GM18507 (cell line): ENCODE measurements around the gene SOX9.
"Not testable (repeated sequence)": the region's sequence is repeated elsewhere in the genome, so short reads cannot be mapped to it uniquely, and the experiment has no call there.

Source experiments
- DNase-seq: peaks from one replicate; pipeline ENCODE4 v3.0.0; 2011; ENCODE audit warnings: low read depth; ENCODE audit not compliant: insufficient read length; ENCODE audit errors: extremely low spot score
- FAIRE-seq: peaks from 2 replicates; lab custom pipeline; 2011; peaks lifted over from hg19 to GRCh38; lab: Jason Lieb, UNC

SOX9 gene

GRCh38 chr17:72110231-72110941 lies 10.4 kb upstream of the SOX9 start:
- no peak for FAIRE-seq
- DNase-seq: no peak

- DNase-seq: no peak
- no peak for FAIRE-seq
Measured at GRCh38 chr17:72110942-72111318, 9.9 kb upstream of the SOX9 start.

GRCh38 chr17:72111336-72111923 lies 9.4 kb upstream of the SOX9 start:
- DNase-seq (no peak), FAIRE-seq (no peak)

GRCh38 chr17:72111926-72112325 lies 8.9 kb upstream of the SOX9 start:
- DNase-seq, FAIRE-seq: not testable (repeated sequence)

DNA sequence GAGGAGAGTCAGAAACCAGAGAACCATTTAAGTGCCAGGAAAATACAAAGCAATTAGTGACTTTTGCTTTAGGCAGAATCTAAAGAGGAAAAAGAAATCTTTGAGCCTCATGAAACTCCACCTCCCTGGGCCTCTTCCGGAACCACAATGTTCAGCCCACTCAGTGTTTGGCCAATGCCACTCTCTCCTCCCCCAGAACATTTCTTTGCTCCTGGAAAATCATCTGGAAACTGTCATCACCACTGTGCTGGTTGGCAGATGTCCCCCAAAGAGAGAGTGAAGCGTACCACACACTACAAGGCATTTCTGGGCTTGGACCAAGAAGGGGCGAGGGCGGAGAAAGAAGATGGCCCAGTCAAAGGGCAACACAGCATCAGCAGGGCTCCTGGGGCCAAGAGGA lies 7.1 kb upstream of the SOX9 start:
- DNase-seq (no peak), FAIRE-seq (no peak)

GRCh38 chr17:72115781-72116525 lies 4.9 kb upstream of the SOX9 start:
- DNase-seq (no peak), FAIRE-seq (no peak)

DNA sequence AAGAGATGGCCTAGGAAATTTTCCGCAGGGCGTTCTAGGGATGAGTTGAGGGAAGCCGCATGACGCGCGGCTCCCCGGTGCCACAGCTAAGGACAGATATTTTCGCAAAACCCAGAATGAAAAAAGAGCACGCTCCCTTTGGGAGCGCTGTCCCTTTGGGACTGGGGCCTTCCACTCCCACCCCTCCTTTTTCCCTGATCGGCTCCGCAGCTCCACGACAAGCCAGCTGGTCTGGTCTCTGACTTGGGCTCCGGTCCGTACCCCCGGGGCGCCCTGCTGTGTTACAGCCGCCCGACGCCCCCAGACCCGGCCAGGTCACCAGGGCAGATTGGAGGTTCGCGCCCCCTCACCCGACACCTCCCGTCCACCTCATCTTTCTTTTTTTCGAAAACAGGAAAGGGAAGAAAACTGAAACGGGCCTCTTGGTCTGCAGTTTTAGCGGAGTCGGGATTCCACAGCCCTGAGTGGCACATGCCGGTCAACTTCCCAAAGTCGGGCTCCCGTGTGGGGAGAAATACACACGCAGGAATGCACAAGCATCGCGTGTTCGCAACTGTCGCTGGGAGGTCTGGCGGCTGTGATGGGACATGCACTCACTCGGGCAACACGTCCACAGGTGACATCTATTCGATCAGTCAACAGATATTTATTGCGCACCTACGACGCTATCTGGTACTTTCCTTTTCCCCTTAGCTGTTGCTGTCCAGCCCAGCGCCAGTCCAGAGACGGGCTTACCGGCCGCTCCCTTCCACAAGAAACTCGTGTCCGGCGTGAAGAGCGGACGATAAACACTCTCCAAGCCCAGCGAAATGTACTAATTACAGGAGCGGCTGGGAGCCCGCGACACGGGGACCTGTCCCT lies 3.9 kb upstream of the SOX9 start:
- FAIRE-seq (no peak), DNase-seq (no peak)

DNA sequence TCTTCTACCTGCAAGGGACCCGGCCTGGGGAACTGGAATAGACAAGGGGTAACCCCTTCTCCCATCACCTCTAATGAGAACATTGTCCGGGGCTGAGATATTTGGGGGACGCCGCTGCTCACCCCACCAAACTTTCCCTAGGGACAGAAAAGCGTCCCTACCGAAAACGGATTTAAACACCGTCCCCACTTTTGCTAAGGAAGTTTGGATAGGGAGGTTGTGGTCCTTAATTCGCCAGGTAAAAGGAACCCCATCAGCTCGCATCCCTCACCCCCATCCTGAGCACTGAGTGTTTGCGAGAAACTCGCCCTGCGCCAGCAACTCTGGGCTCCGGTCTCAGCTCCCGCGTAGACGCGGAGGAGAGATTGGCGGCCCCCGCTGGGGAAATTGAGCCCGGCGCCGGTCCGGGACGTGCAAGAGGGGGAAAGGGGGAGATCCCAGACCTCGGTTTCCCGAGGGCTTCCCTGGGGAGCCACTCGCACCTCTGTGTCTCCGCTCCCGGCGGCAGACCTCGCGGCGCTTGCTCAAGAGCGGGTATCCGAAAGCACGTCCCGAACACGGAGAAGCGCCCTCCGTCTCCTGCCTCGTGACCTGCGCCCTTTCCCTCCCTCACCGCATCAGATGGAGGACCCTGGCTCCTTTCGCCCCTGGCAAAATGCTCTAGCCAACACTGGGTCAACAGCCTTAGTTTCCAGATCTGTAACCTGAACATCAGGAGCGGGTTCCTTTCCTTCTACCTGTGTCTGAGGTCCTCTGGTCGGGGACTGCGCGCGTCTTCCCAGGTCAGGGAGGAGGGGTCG lies 3.1 kb upstream of the SOX9 start:
- FAIRE-seq (no peak), DNase-seq (no peak)

- FAIRE-seq (peak; percentile 62), DNase-seq (no peak)
Measured at GRCh38 chr17:72118335-72119076, 2.3 kb upstream of the SOX9 start.

DNA sequence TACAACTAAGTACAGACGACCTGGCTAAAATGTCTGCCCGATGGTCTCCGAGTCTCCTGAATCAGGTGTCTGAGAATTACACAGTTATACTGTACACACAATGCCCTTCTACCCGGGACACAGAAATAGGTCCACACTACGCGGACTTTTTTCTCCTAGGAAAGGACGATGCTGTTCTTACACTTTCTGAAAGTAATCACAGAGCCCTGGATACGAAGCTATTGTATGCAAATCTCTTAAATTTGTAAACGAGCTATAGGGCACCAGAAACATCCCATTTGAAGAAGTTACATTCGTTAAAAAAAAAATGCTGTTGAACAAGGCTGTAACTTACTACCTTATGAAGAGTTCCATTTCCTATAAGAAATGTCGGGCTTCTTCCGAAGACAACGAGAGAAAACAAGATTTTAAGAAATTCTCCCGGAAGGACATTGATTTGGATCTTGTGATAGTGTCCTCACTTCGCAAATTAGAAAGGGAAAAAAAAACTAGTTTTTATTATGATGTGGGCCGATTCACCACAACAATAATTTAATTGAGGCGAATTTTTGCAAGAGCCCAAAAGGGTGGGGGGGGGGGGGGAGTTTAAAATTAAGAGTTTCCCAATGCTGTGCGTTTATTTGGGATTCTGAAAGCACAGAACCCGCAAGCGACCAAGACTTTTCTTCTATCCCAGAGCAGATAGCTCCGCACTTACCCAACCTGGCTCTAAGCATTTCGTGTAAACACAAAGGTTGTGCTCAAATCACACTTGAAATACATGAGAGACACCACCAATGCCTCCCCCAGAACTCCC lies 1.5 kb upstream of the SOX9 start:
- DNase-seq: no peak
- no peak for FAIRE-seq

GRCh38 chr17:72119873-72120641 lies 763 bp upstream of the SOX9 start:
- FAIRE-seq: no peak
- no peak for DNase-seq

DNA sequence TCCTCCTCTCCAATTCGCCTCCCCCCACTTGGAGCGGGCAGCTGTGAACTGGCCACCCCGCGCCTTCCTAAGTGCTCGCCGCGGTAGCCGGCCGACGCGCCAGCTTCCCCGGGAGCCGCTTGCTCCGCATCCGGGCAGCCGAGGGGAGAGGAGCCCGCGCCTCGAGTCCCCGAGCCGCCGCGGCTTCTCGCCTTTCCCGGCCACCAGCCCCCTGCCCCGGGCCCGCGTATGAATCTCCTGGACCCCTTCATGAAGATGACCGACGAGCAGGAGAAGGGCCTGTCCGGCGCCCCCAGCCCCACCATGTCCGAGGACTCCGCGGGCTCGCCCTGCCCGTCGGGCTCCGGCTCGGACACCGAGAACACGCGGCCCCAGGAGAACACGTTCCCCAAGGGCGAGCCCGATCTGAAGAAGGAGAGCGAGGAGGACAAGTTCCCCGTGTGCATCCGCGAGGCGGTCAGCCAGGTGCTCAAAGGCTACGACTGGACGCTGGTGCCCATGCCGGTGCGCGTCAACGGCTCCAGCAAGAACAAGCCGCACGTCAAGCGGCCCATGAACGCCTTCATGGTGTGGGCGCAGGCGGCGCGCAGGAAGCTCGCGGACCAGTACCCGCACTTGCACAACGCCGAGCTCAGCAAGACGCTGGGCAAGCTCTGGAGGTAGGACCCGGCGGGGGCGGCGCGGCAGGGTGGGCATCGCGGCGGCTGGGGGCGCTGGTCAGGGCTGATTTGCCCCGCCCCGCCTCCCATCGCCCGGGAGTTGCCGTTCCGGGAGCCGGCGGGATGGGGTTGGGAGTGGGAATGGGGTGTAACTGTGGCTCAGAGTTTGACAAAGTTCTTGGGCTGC lies 567 bp downstream of the SOX9 start:
- no peak for DNase-seq
- no peak for FAIRE-seq

GRCh38 chr17:72122010-72122764 lies 1.4 kb downstream of the SOX9 start:
- no peak for DNase-seq
- FAIRE-seq: no peak

- no peak for FAIRE-seq
- DNase-seq: no peak
Measured at GRCh38 chr17:72122765-72123529, 2.1 kb downstream of the SOX9 start.
